ENCODE data around the gene FRMD1. TPM values are rescaled to one million over a fixed set of nuclear protein-coding genes. Genes with fewer than 3 reads are reported as not detected.
A peak's percentile ranks its signal among the peaks of the same experiment; 100 is the strongest.

The FRMD1 gene
- polyA plus RNA-seq, 1 experiment: not detected

- H3K4me3 ChIP-seq (ENCODE audit: low read depth, low read length): peak overlapping the region; percentile 47
- no peaks in the 10 kb centered on the region for H3K36me3 ChIP-seq (ENCODE audit: control insufficient read depth, insufficient read depth, low read length)
- no peaks in the 10 kb centered on the region for H3K27me3 ChIP-seq (ENCODE audit: control insufficient read depth, insufficient read depth, low read length)
- POLR2A ChIA-PET: no interaction called here
- no peak for TF ChIP-seq CTCF (IDR thresholded peaks at IDR 0.05; ENCODE audit: insufficient read depth, low read depth, low read length)
- CTCF ChIA-PET: no interaction called here
- DNase-seq (ENCODE audit: low read depth): no peak
Observed at GRCh38 chr6:168035661-168036545, 43.1 kb downstream of the FRMD1 start.

- no peak for DNase-seq (ENCODE audit: low read depth)
- Histone ChIP-seq H3K27me3 (ENCODE audit: control insufficient read depth, insufficient read depth, low read length) (no peaks in the 10 kb centered on the region), H3K36me3 (ENCODE audit: control insufficient read depth, insufficient read depth, low read length) (no peaks in the 10 kb centered on the region), H3K4me3 (ENCODE audit: low read depth, low read length) (peak overlapping the region; percentile 47)
- TF ChIP-seq CTCF (IDR thresholded peaks at IDR 0.05; ENCODE audit: insufficient read depth, low read depth, low read length): no peak
- CTCF ChIA-PET: no interaction called here
- POLR2A ChIA-PET: no interaction called here
Observed at GRCh38 chr6:168035098-168035660, 43.8 kb downstream of the FRMD1 start.

- no peak for DNase-seq (ENCODE audit: low read depth)
- POLR2A ChIA-PET: no interaction called here
- no peaks in the 10 kb centered on the region for H3K36me3 ChIP-seq (ENCODE audit: control insufficient read depth, insufficient read depth, low read length)
- no peak for TF ChIP-seq CTCF (IDR thresholded peaks at IDR 0.05; ENCODE audit: insufficient read depth, low read depth, low read length)
- H3K4me3 ChIP-seq (ENCODE audit: low read depth, low read length): no peak overlapping the region
- no peaks in the 10 kb centered on the region for H3K27me3 ChIP-seq (ENCODE audit: control insufficient read depth, insufficient read depth, low read length)
- CTCF ChIA-PET: no interaction called here
Observed at GRCh38 chr6:168034537-168034936, 44.5 kb downstream of the FRMD1 start.

- ChIA-PET CTCF (no interaction called here), POLR2A (no interaction called here)
- no peaks in the 10 kb centered on the region for H3K27me3 ChIP-seq (ENCODE audit: control insufficient read depth, insufficient read depth, low read length)
- H3K36me3 ChIP-seq (ENCODE audit: control insufficient read depth, insufficient read depth, low read length): no peaks in the 10 kb centered on the region
- no peak for TF ChIP-seq CTCF (IDR thresholded peaks at IDR 0.05; ENCODE audit: insufficient read depth, low read depth, low read length)
- no peak overlapping the region for H3K4me3 ChIP-seq (ENCODE audit: low read depth, low read length)
- DNase-seq (ENCODE audit: low read depth): no peak
Observed at GRCh38 chr6:168033791-168034190, 45.2 kb downstream of the FRMD1 start.

GRCh38 chr6:168032005-168032760 is 46.8 kb downstream of the FRMD1 start:
- ChIA-PET POLR2A (interaction anchor here (0.6 kb wide), 1 partner anchor 96 kb away, joined by 3 read pairs; no protein-coding TSS in a partner anchor), CTCF (interaction anchor here (0.6 to 1.4 kb wide), 2 partner anchors 11 to 96 kb away, joined by 4 read pairs; no protein-coding TSS in a partner anchor)
- no peak for DNase-seq (ENCODE audit: low read depth)
- peak; percentile 75 for TF ChIP-seq CTCF (IDR thresholded peaks at IDR 0.05; ENCODE audit: insufficient read depth, low read depth, low read length)
- no peak overlapping the region for H3K4me3 ChIP-seq (ENCODE audit: low read depth, low read length)
- no peaks in the 10 kb centered on the region for H3K36me3 ChIP-seq (ENCODE audit: control insufficient read depth, insufficient read depth, low read length)
- no peaks in the 10 kb centered on the region for H3K27me3 ChIP-seq (ENCODE audit: control insufficient read depth, insufficient read depth, low read length)

All from BJ (cell line).